ENCODE data around the gene SCRN2.

Gene SCRN2

GRCh38 chr17:47838636-47839035 lies 2.4 kb downstream of the SCRN2 start:
- no peak for DNase-seq (ENCODE audit: low read depth)
- H3K4me3 ChIP-seq (ENCODE audit: control insufficient read depth, low read depth, low read length) = no peak overlapping the region
- no peak for TF ChIP-seq CTCF (conservative IDR thresholded peaks at IDR 0.05; ENCODE audit: control insufficient read depth, insufficient read depth, low read depth, low read length)

GRCh38 chr17:47837401-47838039 lies 3.6 kb downstream of the SCRN2 start:
- peak; percentile 58 for DNase-seq (ENCODE audit: low read depth)
- no peak overlapping the region for H3K4me3 ChIP-seq (ENCODE audit: control insufficient read depth, low read depth, low read length)
- TF ChIP-seq CTCF (conservative IDR thresholded peaks at IDR 0.05; ENCODE audit: control insufficient read depth, insufficient read depth, low read depth, low read length) = no peak

- no peak overlapping the region for H3K4me3 ChIP-seq (ENCODE audit: control insufficient read depth, low read depth, low read length)
- DNase-seq (ENCODE audit: low read depth) = no peak
- no peak for TF ChIP-seq CTCF (conservative IDR thresholded peaks at IDR 0.05; ENCODE audit: control insufficient read depth, insufficient read depth, low read depth, low read length)
Observed at GRCh38 chr17:47836601-47837000, 4.5 kb downstream of the SCRN2 start.

GRCh38 chr17:47834756-47835155 lies 6.3 kb downstream of the SCRN2 start:
- no peak for TF ChIP-seq CTCF (conservative IDR thresholded peaks at IDR 0.05; ENCODE audit: control insufficient read depth, insufficient read depth, low read depth, low read length)
- no peak for DNase-seq (ENCODE audit: low read depth)
- H3K4me3 ChIP-seq (ENCODE audit: control insufficient read depth, low read depth, low read length) = no peak overlapping the region

GRCh38 chr17:47831934-47832327 lies 9.1 kb downstream of the SCRN2 start:
- no peak for DNase-seq (ENCODE audit: low read depth)
- peak overlapping the region; percentile 98 for H3K4me3 ChIP-seq (ENCODE audit: control insufficient read depth, low read depth, low read length)
- no peak for TF ChIP-seq CTCF (conservative IDR thresholded peaks at IDR 0.05; ENCODE audit: control insufficient read depth, insufficient read depth, low read depth, low read length)

- peak; percentile 89 for DNase-seq (ENCODE audit: low read depth)
- TF ChIP-seq CTCF (conservative IDR thresholded peaks at IDR 0.05; ENCODE audit: control insufficient read depth, insufficient read depth, low read depth, low read length) = peak; percentile 36
- H3K4me3 ChIP-seq (ENCODE audit: control insufficient read depth, low read depth, low read length) = peak within 1 kb of the TSS; percentile 98
Observed at GRCh38 chr17:47831003-47831933, 9.8 kb downstream of the SCRN2 start, which contains the start of the genes LRRC46 and MRPL10. LRRC46 (plus strand) TSS chr17:47831670; CDS start chr17:47831990, 320 bp downstream. MRPL10 (minus strand) TSS chr17:47831541; CDS start chr17:47831511, 30 bp downstream.
